Body of pancreas (tissue), 4 donors: ENCODE data around the gene HTR3B.

ENCODE experiments used
- CTCF ChIP-seq, 7 experiments: fragments of 450-650 bp in 4 of 7; fragments of 200-600 bp in 3 of 7; sonication (generic) in 3 of 7; IDR thresholded peaks; one replicate each; pipeline ENCODE4 v1.5.1; 2016 to 2019; ENCODE audit warnings: antibody characterized with exemption in 7 of 7
- POLR2A ChIP-seq, 3 donors: fragments of 450-650 bp; IDR thresholded peaks; one replicate each; pipeline ENCODE4 v1.6.1; 2016; ENCODE audit warnings: antibody characterized with exemption in 3 of 3, mild to moderate bottlenecking in 2 of 3

GRCh38 chr11:113904379-113905101 is at the start of gene HTR3B:
- TF ChIP-seq POLR2A (IDR thresholded peaks at IDR 0.05) (no peak), CTCF (IDR thresholded peaks at IDR 0.05) (no peak)
